ENCODE data around the gene CAV1.
"Not testable (repeated sequence)": the region's sequence is repeated elsewhere in the genome, so short reads cannot be mapped to it uniquely, and the experiment has no call there.

Gene CAV1, protein sequence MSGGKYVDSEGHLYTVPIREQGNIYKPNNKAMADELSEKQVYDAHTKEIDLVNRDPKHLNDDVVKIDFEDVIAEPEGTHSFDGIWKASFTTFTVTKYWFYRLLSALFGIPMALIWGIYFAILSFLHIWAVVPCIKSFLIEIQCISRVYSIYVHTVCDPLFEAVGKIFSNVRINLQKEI

DNA sequence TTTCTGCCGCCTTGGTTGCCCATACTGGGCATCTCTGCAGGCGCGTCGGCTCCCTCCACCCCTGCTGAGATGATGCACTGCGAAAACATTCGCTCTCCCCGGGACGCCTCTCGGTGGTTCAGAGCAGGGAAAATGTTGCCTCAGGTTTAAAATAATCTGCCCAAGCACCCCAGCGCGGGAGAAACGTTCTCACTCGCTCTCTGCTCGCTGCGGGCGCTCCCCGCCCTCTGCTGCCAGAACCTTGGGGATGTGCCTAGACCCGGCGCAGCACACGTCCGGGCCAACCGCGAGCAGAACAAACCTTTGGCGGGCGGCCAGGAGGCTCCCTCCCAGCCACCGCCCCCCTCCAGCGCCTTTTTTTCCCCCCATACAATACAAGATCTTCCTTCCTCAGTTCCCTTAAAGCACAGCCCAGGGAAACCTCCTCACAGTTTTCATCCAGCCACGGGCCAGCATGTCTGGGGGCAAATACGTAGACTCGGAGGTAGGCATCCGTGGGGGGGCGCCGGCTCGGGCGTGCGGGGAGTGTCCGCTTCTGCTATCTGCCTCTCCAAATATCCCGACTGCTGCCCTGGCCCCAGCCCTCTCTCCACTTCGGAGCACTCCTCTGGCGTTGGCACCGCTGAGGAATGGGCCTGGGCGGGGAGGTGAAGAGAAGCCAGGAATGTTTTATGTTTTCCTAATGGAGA lies at the start of gene CAV1:
Gene CAV1 (plus strand): TSS at position 428 of the 689 bp plus-strand sequence. CDS start 27 bp downstream, at position 455.
- no peak for DNase-seq (ENCODE audit: low read depth in 2 of 2)

DNA sequence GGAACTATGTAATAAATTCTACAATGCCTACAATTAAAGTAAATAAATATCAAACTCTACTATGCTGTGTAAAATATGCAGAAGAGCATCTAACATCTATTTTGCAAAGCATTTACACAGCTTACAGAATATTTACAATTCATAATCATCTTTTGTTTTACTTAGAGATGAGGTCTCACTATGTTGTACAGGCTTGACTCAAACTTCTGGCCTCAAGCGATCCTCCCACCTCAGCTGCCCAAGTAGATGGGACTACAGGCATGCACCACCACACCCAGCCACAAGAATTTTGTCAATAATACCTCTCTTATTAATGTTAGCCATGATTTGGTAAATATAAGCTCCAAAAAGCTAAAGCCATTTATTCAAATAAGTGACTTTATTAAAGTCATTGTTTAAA lies 47.2 kb upstream of the CAV1 start:
- DNase-seq (ENCODE audit: low read depth in 2 of 2) = no peak

DNA sequence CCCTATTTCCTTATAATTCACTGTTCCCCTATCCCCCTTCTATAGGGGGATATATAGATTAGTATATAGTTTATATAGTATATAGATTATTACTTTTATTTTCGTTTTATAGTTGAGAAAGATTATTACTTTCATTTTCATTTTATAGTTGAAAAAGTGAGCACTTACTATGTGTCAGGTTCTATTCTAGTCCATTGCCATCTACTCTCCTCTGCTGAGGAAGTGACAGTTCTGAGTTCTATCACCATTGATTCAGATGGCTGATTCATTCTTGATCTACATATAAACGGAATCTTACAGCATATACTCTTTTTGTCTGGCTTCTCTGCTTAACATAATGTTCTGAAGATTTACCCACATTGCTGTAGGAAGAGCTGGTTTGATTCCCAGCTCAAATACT lies 46.0 kb upstream of the CAV1 start:
- DNase-seq (ENCODE audit: low read depth in 2 of 2) = no peak

DNA sequence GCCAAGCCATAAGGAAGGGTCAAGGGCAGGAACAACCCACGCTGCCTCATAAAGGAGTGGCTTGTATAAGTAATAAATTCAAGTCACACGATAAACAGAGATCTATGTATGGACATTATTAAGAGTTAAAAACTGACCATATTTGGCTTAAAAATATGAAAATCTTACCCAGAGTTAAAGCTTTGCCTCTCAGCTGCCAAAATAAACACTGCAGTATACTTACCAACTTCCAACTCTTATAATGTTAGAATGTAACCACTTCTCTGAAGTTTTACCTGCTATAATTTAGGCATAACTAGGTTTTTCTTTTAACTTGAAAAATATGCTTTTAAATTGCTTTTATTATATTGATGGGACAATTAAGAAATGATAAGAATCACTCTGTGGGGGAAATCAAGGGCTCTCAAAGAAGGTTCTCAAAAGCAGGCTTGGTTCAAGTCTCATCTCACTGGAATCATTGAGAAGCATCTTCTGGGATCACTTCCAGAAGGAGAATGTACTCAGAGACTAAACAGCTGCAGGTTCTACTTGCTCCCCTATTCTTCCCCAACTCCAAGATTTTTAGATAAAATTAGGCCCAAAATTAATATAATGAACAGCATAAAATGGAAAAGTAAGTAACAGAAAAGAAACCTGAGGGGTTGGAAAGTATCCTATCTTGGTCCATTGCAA lies 41.4 kb upstream of the CAV1 start:
- DNase-seq (ENCODE audit: low read depth in 2 of 2) = no peak

DNA sequence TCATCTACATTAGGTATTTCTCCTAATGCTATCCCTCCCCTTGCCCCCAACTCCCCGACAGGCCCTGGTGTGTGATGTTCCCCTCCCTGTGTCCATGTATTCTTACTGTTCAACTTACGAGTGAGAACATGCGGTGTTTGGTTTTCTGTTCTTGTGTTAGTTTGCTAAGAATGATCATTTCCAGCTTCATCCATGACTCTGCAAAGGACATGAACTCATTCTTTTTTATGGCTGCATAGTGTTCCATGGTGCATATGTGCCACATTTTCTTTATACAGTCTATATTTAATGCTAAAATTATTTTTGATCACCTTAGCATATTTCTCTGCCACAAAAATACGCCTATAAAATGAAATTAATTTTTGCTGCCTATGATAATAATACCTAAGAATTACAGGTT lies 40.4 kb upstream of the CAV1 start:
- DNase-seq (ENCODE audit: low read depth in 2 of 2) = not testable (repeated sequence)

DNA sequence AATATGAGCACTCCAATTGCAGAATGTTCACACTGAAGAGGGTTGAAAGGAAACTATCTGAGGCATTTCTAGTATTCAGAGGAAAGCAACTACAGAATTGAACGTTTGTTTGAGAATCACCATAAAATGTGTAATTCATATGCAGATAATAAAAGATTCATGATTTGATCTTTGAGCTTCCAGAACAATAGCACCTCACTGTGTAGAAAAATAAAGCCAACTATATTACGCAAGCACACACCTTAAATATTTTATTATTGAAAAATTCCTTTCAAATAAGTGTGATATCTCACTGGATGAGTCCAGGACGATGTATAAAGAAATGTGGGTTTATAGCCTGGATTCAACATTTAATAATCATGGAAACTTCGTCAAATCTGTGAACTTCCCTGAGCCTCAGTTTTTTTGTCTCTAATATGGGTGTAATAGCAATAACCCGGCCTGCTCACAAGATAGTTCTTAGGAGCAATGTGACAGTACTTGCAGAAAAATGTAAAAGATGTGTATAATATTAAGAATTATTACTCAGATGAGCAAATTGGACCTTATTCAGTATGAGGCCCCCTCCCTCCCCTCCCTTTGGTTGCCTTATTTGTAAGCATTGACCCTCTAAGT lies 36.8 kb upstream of the CAV1 start:
- DNase-seq (ENCODE audit: low read depth in 2 of 2) = no peak

DNA sequence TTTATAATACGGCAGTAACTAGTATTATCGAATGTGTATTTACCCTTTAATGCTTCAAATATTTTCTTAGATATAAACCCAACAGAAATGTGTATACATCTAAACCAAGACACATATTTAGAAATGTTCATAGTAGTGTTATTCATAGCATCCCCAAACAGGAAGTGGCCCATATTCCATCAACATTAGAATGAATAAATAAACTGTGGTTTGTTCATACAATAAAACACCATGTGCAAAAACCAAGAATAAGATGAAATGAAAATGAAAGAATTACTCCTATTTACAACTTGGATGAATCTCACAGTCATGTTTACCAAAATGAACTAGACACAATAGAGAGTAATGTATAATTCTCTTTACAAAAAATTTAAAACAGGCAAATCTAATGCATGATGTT lies 34.5 kb upstream of the CAV1 start:
- no peak for DNase-seq (ENCODE audit: low read depth in 2 of 2)

DNA sequence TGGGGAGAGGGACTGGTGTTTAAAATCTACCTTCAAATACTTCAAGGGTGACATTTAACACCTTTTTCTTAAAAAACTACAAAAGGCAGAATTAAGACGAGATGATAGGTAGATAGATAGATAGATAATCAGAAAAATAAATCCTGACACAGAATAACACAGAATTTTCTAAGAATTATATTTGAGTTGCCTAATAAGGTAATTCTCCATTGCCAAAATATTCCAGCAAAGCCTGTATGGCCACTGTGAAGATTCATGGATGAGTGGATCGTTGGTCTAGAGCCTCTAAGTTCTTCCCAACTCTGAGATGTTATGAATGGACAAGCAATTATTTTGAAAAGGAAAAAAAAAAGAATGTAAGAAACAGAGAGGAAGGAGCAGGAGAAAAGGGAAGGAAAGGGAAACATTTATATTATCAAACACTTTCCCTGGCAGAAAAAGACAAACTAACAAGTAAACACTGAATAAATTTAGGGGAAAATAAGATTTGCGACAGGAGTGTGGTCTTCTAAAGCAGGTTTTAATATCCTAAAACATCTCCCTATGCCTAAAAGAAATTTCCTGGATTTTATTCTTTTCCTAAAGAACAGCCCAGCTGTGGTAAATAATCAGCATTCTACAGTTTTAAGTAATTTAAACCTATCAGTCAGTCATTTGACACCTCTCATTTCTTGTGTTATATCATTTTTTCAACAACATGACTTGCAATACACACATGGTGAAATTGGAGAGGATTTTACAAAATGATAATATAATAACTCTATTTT lies 32.8 kb upstream of the CAV1 start:
- DNase-seq (ENCODE audit: low read depth in 2 of 2) = no peak

DNA sequence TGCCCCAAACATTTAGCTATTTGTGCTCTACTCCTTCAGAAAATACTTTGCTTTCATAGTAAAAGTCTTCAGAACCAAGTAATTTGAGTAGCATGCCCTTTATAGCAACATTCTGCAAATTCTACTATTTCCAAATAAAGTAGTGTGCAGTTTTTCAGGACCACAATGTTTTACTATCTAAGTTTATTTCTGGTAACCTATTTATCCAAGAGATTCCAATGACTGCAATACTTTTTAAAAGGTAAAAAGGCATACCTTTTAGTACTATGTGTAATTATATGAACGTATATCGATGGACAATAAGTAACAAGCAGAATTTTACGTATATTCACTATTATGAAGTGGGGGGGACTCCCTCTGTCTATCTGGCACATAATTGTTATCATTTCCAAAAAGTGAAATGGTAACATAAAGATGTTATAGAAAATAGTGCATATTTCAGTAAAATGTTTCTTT lies 32.2 kb upstream of the CAV1 start:
- DNase-seq (ENCODE audit: low read depth in 2 of 2) = no peak

DNA sequence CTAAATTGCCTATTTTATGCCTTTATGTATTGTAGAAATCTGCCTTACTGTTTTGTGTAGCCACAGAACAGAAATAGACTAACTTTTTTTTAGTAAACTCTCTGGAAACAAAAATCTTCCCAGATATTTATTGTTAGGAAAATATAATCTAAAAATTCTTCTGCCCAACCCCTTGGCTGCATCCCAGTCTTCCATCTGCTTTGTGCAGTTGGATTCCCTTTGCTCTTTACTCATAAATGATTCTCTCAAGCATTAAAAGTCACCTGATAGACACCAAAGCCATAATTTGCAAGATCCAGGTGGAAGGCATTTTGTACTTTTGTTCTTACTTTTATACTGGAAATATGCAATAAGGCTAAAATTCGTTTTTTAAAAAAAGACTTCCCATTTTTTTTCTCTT lies 31.4 kb upstream of the CAV1 start:
- DNase-seq (ENCODE audit: low read depth in 2 of 2) = no peak

DNA sequence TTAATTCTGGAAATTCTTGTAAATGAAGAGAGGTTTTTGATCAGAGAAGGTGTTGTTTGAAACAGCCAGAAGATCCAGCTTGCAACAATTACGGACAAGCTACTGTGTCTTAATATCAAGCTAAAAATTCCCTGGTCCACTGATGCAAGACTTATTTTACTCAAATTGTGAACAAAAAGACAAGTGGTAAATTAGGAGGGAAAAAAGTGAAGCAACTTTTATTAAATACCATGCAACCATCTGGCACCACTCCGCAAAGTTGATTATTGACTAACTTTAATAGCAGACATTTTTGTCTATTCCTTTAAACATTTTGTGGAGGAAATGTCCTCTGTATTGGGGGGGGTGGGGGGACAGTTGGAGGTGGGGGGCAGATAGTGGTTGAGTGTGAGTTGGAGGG lies 30.4 kb upstream of the CAV1 start:
- DNase-seq (ENCODE audit: low read depth in 2 of 2) = no peak

DNA sequence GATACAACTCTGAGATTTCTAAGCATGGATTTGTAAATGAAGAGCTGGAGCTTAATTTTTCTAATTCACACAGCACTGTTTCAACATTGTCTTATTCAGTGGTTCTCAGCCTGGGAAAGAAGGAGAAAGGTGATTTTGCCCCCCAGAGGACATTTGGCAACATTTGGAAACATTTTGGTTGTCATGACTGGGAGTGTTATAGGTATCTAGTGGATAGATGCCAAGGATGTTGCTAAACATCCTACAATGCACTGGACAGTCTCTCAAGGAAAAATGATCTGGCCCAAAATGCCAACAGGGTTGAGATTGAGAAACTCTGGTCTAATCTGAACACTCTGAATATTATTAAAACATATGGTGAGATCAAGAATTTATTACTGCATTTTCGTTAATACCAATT lies 29.1 kb upstream of the CAV1 start:
- DNase-seq (ENCODE audit: low read depth in 2 of 2) = no peak

DNA sequence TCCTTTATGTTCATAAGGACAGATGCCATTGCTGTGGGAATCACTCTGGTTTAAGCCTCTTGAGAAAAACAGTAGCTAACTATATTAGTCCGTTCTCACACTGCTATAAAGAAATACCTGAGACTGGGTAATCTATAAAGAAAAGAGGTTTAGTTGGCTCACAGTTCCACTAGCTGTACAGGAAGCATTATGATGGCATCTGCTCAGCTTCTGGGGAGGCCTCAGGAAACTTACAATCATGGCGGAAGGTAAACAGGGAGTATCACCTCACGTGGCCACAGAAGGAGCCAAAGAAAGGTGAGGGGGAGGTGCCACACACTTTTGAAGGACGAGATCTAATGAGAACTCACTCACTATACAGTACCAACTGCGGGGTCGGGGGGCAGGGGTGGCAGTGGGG lies 28.2 kb upstream of the CAV1 start:
- no peak for DNase-seq (ENCODE audit: low read depth in 2 of 2)

DNA sequence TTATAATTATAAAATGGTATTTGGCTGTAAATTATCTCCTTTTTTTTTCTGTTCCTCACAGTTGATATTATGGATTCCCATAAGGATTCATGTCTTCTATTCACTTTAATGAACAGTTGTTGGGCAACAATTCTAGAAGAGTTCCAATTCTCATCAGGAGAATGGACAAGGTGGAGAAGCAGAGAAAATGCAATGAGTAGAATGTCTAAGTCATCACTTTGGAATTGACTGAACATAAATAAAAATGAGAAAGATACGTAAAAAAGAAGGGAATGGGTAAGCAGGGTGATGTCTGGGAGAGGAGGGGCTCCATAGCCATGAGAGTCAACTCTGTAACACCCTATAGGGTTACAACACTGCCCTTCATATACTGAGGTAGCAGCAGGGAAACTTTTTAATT lies 27.1 kb upstream of the CAV1 start:
- DNase-seq (ENCODE audit: low read depth in 2 of 2) = no peak

DNA sequence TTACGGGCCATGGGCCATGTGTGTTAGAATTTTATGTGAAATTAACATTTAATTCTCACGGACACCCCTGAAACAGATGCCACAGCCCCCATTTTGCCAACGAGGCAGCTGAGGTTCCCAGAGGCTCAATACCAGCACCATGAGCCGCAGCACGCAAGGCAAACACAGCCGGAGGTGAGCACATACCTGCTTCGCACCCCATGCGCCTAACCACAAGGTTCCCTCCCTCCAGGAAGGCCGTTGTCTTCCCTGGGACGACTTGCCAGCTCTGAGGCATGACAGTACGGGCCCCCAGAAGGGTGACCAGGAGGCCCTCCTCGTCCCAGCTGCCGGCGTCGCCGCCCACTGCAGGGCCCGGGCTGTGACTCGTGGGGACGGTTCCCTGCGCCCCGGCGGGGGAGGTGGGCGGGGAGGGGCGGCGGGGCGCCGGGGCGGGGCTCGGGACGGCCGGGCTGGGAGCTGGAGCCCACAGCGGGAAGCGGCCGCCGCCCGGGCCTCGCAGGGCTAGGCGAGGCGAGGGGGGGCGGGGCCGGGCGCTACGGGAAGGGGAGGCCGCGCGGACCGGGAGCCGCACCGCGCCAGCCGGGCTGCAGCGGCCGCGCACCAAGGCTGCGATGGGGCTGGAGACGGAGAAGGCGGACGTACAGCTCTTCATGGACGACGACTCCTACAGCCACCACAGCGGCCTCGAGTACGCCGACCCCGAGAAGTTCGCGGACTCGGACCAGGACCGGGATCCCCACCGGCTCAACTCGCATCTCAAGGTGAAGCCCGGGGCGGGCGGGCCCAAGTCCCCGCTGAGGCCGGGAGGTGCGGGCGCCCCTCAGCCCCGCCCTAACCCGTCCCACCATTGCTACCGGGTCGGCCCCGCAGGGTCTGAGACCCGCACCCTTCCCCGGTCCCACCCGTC lies 25.4 kb upstream of the CAV1 start, which contains the start of gene CAV2:
Gene CAV2 (plus strand): TSS at position 571 of the 910 bp plus-strand sequence. CDS start 44 bp downstream, at position 615.
- DNase-seq (ENCODE audit: low read depth in 2 of 2) = no peak

DNA sequence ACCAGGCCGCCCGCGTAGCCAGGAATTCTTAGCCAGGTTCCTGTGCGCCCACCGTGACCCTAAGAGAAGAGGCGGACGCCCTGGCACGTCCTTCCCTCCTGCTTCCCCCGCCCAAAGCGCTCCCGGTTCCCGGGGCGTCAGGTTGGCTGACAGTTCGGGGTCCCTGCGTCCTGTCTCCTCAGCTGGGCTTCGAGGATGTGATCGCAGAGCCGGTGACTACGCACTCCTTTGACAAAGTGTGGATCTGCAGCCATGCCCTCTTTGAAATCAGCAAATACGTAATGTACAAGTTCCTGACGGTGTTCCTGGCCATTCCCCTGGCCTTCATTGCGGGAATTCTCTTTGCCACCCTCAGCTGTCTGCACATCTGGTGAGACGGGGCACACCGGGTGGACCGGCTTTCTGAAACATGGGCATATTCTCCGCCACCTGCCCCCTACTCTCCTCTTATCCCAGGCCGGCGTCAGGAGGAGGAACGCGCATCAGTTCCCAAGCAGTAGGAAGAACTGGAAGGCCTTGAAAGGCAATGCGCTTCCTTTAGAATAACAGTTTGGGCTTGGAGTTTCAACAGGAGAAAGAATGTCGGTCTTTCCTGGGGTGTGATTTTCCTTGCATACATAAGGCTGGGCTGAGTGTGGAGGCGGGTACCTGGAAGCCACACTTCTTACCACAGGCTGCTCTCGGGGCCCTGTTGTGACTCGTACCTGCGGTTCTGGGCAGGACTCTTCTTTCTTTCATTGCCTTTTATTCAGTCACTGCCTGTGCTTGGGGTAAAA lies 24.6 kb upstream of the CAV1 start:
- DNase-seq (ENCODE audit: low read depth in 2 of 2) = no peak

DNA sequence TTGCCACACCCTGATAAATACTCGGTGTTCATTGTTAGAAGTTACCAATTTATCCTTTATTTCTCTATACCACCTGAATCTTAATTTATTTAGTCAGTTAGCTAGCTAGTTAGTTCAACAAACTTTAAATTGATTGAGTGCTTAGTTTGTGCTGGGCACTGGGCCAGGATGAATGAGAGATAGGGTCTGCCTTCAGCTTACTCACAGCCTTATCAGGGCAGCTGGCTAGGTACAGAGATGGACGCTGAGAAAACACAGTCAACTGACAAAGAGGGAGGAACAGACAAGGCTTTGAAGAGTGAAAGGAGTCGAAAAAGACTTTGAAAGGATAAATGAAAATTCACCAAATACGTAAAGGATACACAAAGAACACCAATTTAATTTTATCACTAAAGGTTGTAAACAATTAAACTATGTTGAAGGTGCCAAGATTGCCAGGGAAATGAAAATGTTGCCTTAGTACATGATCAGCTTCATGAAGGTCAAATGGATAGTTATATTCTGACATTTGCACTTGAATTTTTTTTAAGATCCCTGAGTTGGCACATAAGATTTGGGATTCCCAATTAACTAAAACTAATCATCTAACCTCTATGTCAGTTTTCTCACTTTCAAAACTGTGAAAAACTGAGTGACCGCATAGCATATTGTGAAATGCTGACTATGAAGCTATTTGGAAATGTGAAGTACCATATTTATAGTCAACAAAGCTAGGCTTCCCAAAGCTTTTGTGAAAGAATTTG lies 23.2 kb upstream of the CAV1 start:
- DNase-seq (ENCODE audit: low read depth in 2 of 2) = no peak

DNA sequence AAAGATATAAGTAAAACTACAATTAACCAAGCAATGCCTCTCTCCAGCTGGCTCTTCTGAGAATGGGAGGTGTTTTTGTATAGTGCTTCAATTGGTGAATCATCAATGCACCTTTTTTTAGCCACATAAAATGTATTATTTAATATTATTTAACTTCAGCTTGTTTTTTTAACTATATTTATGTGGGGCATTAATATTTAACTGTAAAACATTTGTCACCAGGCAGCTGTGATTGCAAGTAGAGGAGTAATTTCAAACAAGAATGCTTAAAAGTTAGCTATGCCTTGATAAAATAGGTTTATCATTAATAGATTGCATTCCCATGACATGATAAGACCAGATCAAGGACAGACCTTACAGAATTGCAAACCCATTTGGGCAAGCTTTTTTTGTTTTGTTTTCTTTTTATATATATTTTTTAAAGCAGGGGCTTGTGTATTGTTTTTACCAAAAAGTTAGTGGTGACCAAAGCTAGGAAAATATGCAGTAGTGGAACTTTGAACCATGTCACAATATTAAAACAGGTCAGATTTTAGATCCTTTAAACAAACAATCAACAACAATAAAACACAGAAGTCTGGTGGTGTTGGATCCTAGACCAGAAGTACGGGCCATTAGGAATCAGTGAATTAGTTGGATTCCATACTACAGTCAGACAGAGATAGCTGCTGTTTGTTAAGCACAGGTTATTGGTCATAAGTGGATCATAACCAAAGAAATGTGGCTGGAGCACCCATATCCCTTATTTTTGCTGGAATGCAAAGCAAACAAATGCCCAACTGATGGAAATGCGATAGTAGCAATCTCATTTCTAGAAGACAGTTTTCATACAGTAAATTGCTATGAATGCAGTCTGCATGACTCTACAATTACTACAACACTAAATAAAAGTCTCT lies 22.4 kb upstream of the CAV1 start:
- DNase-seq (ENCODE audit: low read depth in 2 of 2) = no peak
